Activated T-cell treated with anti-CD3 and anti-CD28 coated beads, Interleukin-2, amount 50 U/mL, for 1 hour (primary cell): Measurements from ENCODE around the gene CD69.
A peak's percentile ranks its signal among the peaks of the same experiment; 100 is the strongest.

ENCODE experiments used
- DNase-seq: peaks from one replicate; pipeline ENCODE4 v3.0.0-alpha.2; 2020

Gene CD69

GRCh38 chr12:9760699-9761418, at the start of gene CD69:
CD69 (minus strand) TSS chr12:9760901; CDS start chr12:9760820, 81 bp downstream.
- peak; percentile 70 for DNase-seq

- no peak for DNase-seq
These were observed 49.2 kb upstream of the CD69 start for GRCh38 chr12:9809866-9810265.

DNA sequence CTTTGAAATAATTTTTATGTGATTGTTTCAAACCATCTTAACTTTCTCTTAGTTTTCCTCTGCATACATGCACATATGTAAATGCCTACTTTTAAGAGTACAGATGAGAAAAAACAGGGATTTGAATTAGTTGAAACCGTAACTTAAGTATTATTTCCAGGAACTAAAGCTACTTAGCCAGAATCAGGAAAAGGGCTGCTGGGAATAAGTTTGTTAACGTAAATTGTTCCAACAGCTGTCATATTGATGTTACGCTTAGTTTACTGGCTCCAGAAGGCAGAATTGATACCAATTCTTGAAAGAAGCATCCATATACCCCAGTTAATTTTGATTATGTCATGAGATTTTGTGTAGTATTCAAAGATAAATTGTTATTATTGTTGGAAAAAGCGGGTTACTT, 48.6 kb upstream of the CD69 start:
- DNase-seq = no peak

DNA sequence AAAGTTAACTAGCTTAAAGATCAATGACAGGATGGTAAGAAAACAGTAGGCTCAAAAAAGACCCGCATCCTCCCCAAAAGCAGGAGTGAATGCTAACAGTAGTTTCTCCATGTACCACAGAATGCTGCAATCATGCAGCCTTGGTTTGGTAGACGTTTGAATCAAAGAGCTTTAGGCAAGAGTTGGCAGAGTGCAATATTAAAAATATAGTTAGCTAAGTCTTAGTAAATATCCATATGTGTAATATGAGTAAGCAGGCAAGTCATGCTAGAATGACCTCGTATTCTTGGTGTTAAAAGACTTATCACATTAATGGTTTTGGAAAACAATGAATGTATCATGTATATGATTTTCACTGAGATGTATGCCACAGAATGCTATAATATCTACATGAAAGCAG, 47.8 kb upstream of the CD69 start:
- no peak for DNase-seq

DNA sequence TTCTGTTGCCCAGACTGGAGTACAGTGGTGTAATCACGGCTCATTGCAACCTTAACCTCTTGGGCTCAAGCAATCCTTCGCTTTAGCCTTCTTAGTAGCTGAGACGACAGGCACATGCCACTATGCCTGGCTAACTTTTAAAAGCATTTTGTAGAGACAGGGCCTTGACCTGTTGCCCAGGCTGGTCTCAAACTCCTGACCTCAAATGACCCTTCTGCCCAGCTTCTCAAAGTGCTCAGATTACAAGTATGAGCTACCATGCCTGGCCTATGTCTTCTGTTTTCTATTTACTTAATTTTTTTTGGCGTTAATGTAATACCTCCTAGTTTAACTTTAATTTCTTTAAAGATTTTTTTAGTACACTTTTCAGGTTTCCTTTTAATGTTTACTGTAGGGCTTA, 46.0 kb upstream of the CD69 start:
- no peak for DNase-seq

DNA sequence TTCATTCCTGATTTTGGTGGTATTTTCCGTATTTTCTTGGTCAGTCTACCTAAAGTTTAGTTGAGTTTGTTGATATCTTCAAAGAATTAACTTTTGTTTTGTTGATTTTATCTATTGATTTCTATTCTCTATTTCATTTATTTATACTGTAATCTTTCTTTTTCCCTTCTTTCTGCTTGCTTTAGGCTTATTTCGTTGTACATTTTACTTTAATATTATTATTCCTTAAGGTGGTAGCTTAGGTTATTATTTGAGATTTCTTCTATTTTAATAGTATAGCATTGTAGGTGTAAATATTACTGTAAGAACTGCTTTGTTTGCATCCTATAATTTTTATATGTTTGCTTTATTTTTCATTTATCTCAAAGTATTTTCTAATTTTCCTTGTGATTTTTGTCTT, 45.2 kb upstream of the CD69 start:
- DNase-seq = no peak

DNA sequence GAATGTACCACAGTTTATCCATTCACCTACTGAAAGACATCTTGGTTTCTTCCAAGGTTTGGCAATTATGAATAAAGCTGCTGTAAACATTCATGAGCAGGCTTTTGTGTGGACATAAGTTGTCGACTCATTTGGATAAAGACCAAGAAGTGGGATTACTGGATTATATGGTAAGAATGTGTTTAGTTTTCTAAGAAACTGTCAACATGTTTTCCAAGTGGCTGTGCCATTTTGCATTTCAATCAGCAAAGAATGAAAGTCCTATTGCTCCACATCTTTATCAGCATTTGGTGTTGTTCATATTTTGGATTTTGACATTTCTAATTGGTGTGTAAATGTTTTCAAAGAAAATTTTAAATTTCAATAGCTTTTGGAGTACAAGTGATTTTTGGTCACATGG, 39.3 kb upstream of the CD69 start:
- no peak for DNase-seq

DNA sequence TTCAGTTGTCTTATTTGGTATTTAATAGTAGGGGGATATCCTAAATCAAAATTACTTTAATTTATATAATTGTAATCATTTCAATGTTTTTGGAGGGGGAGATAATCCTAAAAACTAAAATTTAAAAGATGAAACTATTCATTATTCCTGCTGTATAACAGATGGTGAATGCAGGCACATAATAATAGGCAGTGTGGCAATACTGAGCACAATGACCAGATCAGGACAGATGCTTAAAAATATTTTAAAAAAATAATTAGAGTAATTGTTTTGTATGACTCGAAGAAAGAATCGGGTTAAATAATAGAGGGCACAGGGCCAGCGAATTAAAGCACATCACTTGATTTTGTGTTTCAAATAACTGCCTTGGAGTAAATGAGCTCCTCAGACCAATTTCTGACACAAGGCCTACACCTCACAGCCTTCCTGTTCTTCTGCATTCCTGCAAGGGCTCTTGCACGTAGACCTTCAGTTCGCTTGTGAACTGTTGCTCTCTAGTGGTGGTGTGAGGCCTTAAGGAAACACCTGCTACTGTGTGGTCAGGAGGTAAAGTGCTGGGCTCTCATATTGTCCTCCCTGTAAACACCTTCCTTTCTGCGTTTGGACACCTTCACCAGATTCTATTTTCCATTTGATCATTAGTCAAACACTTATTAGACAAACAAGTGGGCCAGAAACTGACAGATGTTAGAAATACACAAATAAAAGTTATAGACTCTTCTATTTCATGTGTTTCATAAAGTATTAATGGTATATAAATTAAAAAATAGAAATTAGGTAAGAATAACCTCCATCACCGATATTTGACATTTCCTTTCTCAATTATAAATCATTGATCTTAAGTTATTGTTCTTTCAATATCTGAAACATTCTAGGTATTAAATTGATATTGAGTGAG, 37.3 kb upstream of the CD69 start:
- DNase-seq = peak; percentile 51

DNA sequence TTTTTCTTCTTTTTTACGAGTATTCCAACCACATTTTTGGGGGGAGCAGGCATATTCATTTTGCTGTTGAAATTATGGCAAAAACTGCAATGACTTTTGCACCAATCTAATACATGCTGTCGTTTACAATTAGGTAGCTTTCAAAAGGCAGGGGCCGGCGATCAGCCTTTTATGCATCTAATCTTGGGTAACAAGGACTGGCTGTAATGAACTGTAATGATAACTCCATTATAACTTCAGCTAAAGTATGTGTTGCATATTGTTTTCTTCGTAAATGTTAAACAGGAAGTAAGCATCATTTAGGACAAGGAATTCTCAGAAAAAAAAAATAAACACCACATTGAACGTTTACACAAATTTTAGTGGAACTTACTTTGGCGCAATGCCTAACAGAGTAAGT, 36.3 kb upstream of the CD69 start:
- no peak for DNase-seq

GRCh38 chr12:9796346-9796745, 35.6 kb upstream of the CD69 start:
- no peak for DNase-seq

GRCh38 chr12:9795945-9796344, 35.2 kb upstream of the CD69 start:
- no peak for DNase-seq

DNA sequence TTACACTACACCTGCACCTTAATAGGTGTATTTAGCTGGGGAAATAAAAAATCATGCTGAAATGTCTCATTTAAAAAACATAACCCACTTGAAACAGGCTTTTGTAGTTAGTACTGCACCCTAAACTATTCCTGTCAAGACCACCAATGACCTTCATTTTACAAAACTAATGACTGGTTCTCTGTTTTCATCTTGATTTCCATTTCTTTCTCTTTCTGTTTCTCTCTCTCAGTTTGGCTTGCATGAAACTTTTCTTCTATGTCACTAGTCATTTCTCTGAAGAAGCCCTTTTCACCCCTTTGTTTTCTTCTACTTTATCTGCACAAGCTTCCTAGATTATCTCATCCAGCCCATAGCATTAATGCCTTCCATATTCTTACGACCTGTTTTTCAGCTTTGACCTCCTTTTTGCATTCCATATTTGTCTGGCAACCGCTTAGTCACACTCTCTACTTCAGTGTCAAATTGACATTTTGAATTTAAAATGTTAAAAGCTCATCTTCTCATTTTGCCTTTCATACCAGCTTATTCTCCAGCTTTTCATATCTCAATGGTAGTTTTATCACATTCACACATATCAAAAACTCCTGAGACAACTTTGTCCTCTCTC, 33.9 kb upstream of the CD69 start:
- no peak for DNase-seq

DNA sequence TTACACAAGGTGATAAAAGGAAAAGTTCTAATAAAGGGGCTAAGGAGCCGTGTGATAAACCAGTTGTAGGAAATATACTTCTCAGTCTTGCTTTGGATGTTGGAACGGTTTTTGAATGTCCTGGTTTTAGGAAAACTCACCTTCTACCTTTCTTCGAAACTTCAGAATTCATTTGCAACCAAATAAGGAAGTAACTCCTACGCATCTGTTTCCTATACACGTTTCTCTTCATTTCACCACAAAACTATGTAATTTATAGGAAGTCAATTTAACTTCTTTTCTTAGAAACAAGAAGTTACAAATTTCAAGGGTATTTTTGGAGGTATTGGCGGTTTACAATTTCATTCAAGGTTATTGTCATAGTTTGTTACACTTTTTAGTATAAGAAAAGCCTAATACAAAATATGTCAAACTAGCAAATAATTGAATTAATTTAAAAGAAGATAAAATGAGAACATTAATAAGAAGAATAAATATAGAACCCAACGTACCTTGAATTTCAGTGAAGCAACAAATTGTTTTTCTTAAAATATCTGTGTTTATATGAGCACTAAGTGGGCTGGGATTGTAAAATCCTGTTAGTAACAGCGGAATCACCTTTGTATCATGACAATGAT, 33.2 kb upstream of the CD69 start:
- DNase-seq = no peak

DNA sequence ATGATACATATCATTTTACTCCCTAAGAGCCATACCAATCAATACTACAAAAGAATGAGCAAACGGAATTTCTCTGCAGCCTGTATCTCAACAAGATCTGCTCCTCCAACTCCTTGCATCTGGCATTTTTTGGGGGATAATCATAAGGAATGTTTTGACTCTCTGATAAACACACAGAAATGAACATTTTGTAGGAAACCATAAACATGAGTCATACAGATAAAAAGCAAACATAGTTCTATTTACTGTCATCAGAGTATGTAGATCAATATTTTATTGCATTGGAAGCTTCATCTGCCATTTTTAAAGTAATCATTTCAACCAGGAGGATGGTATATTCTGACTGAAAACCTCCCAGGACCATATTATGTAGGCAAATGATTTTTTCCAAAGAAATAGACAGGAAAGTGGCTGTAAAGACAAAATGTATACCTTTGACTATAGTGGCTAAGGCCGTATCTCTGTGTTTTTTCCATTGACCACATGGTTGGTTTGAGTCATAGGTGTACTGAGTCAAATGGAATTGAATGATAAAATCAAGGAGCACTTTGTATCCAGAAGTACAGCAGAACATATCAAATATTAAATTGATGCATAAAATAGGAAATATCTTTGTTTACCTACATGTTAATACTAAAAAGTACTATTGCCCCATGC, 32.4 kb upstream of the CD69 start:
- DNase-seq = no peak

GRCh38 chr12:9792185-9792900, 31.6 kb upstream of the CD69 start:
- DNase-seq = no peak

- DNase-seq = no peak
These were observed 26.3 kb upstream of the CD69 start for GRCh38 chr12:9786726-9787717.

GRCh38 chr12:9784816-9785215, 24.1 kb upstream of the CD69 start:
- DNase-seq = no peak

GRCh38 chr12:9784326-9784725, 23.6 kb upstream of the CD69 start:
- no peak for DNase-seq

- DNase-seq = no peak
These were observed 22.1 kb upstream of the CD69 start for GRCh38 chr12:9782547-9783382.

DNA sequence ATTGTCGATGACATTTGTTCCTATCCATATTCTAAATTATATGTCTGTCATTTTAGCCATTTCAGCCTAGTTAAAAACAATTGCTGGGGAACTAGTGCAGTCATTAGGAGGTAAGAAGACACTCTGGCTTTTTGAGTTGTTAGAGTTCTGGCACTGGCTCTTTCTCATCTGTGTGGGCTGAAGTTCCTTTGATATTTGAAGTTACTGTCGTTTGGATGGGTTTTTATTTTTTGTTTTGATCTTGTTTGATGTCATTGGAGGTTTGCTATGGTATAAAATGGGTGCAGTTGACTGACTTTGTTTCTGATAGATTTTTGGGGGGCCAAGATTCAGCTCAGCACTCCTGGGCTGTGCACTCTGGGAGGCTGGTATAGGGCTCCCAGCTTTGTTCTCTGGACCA, 20.7 kb upstream of the CD69 start:
- no peak for DNase-seq
